HepG2 (cell line): Measurements from ENCODE around the gene NSG2. TPM values are rescaled to one million over a fixed set of nuclear protein-coding genes. Genes with fewer than 3 reads are reported as not detected.

Experiments used
- ATAC-seq: fragments of 200-7000 bp; cut with Tn5 transposase; 3 replicates; pipeline ENCODE4 v1.9.1; 2020; ENCODE audit warnings: mild to moderate bottlenecking, moderate library complexity
- BruUV-seq: library from RNA; stranded (reverse); fragments of 400-500 nt; replicated peaks from 2 replicates; lab custom pipeline; 2021; lab: Mats Ljungman, UMichigan
- CTCF ChIA-PET: fragments of 300-600 bp; formaldehyde crosslinking; extraction: SDS; loops from one replicate; lab custom pipeline; 2021; ENCODE audit warnings: low total read pairs, inconsistent platforms, low intra/inter-chr PET ratio; lab: Yijun Ruan, JAX
- POLR2A ChIA-PET: fragments of 350-600 bp; sonication (Branson Sonifier 250); formaldehyde crosslinking; loops from one replicate; lab custom pipeline; 2020; ENCODE audit warnings: antibody characterized with exemption, inconsistent platforms; lab: Yijun Ruan, JAX
- DNase-seq: peaks from one replicate; pipeline ENCODE4 v3.0.0-alpha.2; 2015; ENCODE audit warnings: low spot score
- FAIRE-seq: peaks from 3 replicates; lab custom pipeline; 2011; peaks lifted over from hg19 to GRCh38; lab: Jason Lieb, UNC
- H2AFZ ChIP-seq: one replicate; pipeline ENCODE4 v1.6.1; 2011; ENCODE audit warnings: low read length, inconsistent platforms
- H3K27ac ChIP-seq: fragments of 300-600 bp; 3 replicates; pipeline ENCODE4 v1.8.0; 2011; ENCODE audit warnings: mixed run types, mild to moderate bottlenecking, mixed read lengths, low read length, inconsistent platforms; ENCODE audit not compliant: insufficient read depth; ENCODE audit errors: extremely low read length
- H3K27me3 ChIP-seq, 2 experiments: fragments of 200-600 bp in 1 of 2; 2 replicates in 1 of 2; 3 replicates in 1 of 2; pipeline versions ENCODE4 v1.6.0 to v1.8.0; 2011; ENCODE audit warnings: low read length in 2 of 2, mild to moderate bottlenecking in 2 of 2, moderate library complexity in 2 of 2, inconsistent platforms in 1 of 2; ENCODE audit not compliant: insufficient read depth in 2 of 2, control insufficient read depth in 1 of 2
- H3K36me3 ChIP-seq, 2 experiments: fragments of 200-600 bp in 1 of 2; replicated peaks in 1 of 2; 2 replicates in 1 of 2; 3 replicates in 1 of 2; pipeline versions ENCODE4 v1.5.1 to v1.8.0; 2011; ENCODE audit warnings: low read length in 2 of 2, inconsistent platforms in 1 of 2; ENCODE audit not compliant: insufficient read depth in 2 of 2, control insufficient read depth in 1 of 2
- H3K4me1 ChIP-seq: 2 replicates; pipeline ENCODE4 v1.5.1; 2012; ENCODE audit warnings: low read length, inconsistent platforms; ENCODE audit not compliant: insufficient read depth
- H3K4me2 ChIP-seq: 2 replicates; pipeline ENCODE4 v1.6.0; 2011; ENCODE audit warnings: low read depth, low read length, inconsistent platforms
- H3K4me3 ChIP-seq, 3 experiments: fragments of 200-600 bp in 1 of 3; sonication (generic), shearing (Covaris generic) in 1 of 3; replicated peaks in 1 of 3; 2 replicates each; pipeline ENCODE4 v1.5.1; 2011 to 2016; ENCODE audit warnings: low read length in 3 of 3, inconsistent platforms in 2 of 3, low read depth in 2 of 3, mild to moderate bottlenecking in 2 of 3, control low read depth in 1 of 3, mixed read lengths in 1 of 3; ENCODE audit not compliant: insufficient read depth in 1 of 3
- H3K79me2 ChIP-seq: one replicate; pipeline ENCODE4 v1.6.1; 2011; ENCODE audit warnings: low read length, inconsistent platforms; ENCODE audit not compliant: insufficient read depth
- H3K9ac ChIP-seq: 2 replicates; pipeline ENCODE4 v1.6.0; 2011; ENCODE audit warnings: mild to moderate bottlenecking, low read depth, low read length, inconsistent platforms; ENCODE audit not compliant: insufficient read depth
- H3K9me3 ChIP-seq: 2 replicates; pipeline ENCODE4 v1.5.1; 2012; ENCODE audit warnings: mild to moderate bottlenecking, low read length
- H4K20me1 ChIP-seq: 2 replicates; pipeline ENCODE4 v1.6.0; 2011; ENCODE audit warnings: inconsistent platforms, mild to moderate bottlenecking, low read length, moderate library complexity; ENCODE audit not compliant: insufficient read depth
- MTERF4 ChIP-seq: sonication (generic); formaldehyde crosslinking; IDR thresholded peaks from 2 replicates; pipeline ENCODE4 v1.8.0; 2023; ENCODE audit warnings: mild to moderate bottlenecking, missing genetic modification reagents
- NCOA1 ChIP-seq: sonication (generic); formaldehyde crosslinking; IDR thresholded peaks from 2 replicates; pipeline ENCODE4 v1.9.0; 2021; ENCODE audit warnings: missing genetic modification reagents
- ZNF101 ChIP-seq: sonication (generic); formaldehyde crosslinking; IDR thresholded peaks from 2 replicates; pipeline ENCODE4 v1.4.0; 2020; ENCODE audit warnings: mild to moderate bottlenecking, low read depth, missing genetic modification reagents, borderline replicate concordance
- WGBS: methylation state at CpG from one replicate; pipeline ENCODE4 v1.1.6; 2017; ENCODE audit warnings: low lambda C conversion rate; 5-methylcytosine and 5-hydroxymethylcytosine counted together
- in situ Hi-C: cut with HindIII; loops from 2 replicates; pipeline ENCODE4 v1.10.0; 2017; ENCODE audit warnings: low pct_unique_long_range_greater_than_20kb; ENCODE audit not compliant: extremely low pct_ligation_motif_present
- intact Hi-C: fragments of 100-400 bp; cut with micrococcal nuclease; formaldehyde crosslinking; loops from one replicate; pipeline ENCODE4 v1.10.0; 2022; ENCODE audit not compliant: unreplicated experiment
- polyA plus RNA-seq, 8 experiments: library from polyadenylated mRNA; depleted of rRNA in 3 of 8; stranded (reverse) in 7 of 8; unstranded in 1 of 8; fragments of >200 nt; fragmentation: Illumina TruSeq in 4 of 8; extraction: Trizol in 4 of 8; gene quantifications; 2 replicates each; pipeline versions ENCODE4 v1.2.1 to v1.2.3, GENCODE V29; 2011 to 2016; ENCODE audit warnings: low read depth in 4 of 8, missing spikeins in 1 of 8, mixed read lengths in 1 of 8; ENCODE audit not compliant: insufficient read depth in 1 of 8
- total RNA-seq, 5 experiments: library from RNA; depleted of rRNA; stranded (reverse); fragments of >200 nt; fragmentation: Illumina TruSeq; extraction: Trizol; gene quantifications; 2 replicates each; pipeline ENCODE4 v1.2.3, GENCODE V29; 2016; ENCODE audit warnings: low read depth in 1 of 5
- TF ChIP-seq, protein P1 (sequence below): IDR thresholded peaks from 2 replicates; pipeline ENCODE4 v1.6.1; 2012; ENCODE audit warnings: low read length, improper control_type of control experiment

NSG2 gene
- total and polyA plus RNA-seq, 2 of the 13 experiments (the other 11 are each of a cell fraction or from before 2014, with no cell fraction given), result 0.21 TPM; not detected in 1

DNA sequence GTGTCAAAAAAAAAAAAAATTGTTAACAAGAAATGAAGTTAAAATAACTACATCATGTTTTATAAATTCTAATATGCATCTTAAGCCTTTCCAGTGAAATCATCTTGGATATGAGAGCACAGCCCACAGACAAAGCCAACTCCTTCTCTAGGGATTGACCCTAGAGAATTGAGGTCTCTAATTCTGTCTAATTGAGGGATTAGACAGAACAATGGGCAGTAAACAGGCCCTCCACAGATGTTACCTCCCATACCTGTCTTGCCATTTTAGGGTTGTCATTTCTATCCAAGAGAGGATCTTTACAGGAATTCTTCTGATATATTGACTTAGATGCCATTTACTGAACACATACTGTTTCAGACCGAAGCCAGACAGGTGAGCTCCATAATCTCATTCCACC, 42.3 kb downstream of the NSG2 start:
- Histone ChIP-seq H3K27ac (no peak overlapping the region), H3K4me1 (no peaks in the 10 kb centered on the region), H2AFZ (no peak overlapping the region), H3K9ac (no peak overlapping the region), H3K4me2 (no peak overlapping the region), H3K79me2 (no peaks in the 10 kb centered on the region), H3K27me3 (peaks cover 0 to 15% of the 10 kb centered on the region in 2 experiments; a peak in 1 of 5 replicates), H3K36me3 (no peaks in the 10 kb centered on the region), H3K4me3 (no peak overlapping the region), H4K20me1 (no peaks in the 10 kb centered on the region), H3K9me3 (no peaks in the 10 kb centered on the region)
- 20% methylated on average over 1 of the region's 1 CpG for WGBS
- in situ Hi-C loops (no loop called here), intact Hi-C loops (no loop called here)
- ATAC-seq (no peak), DNase-seq (no peak), FAIRE-seq (no peak)
- BruUV-seq, result no TSS peak
- TF ChIP-seq NCOA1 (CRISPR knock-in tag), result no peak
- TF ChIP-seq MTERF4 (CRISPR knock-in tag), result no peak
- TF ChIP-seq, protein P1, sequence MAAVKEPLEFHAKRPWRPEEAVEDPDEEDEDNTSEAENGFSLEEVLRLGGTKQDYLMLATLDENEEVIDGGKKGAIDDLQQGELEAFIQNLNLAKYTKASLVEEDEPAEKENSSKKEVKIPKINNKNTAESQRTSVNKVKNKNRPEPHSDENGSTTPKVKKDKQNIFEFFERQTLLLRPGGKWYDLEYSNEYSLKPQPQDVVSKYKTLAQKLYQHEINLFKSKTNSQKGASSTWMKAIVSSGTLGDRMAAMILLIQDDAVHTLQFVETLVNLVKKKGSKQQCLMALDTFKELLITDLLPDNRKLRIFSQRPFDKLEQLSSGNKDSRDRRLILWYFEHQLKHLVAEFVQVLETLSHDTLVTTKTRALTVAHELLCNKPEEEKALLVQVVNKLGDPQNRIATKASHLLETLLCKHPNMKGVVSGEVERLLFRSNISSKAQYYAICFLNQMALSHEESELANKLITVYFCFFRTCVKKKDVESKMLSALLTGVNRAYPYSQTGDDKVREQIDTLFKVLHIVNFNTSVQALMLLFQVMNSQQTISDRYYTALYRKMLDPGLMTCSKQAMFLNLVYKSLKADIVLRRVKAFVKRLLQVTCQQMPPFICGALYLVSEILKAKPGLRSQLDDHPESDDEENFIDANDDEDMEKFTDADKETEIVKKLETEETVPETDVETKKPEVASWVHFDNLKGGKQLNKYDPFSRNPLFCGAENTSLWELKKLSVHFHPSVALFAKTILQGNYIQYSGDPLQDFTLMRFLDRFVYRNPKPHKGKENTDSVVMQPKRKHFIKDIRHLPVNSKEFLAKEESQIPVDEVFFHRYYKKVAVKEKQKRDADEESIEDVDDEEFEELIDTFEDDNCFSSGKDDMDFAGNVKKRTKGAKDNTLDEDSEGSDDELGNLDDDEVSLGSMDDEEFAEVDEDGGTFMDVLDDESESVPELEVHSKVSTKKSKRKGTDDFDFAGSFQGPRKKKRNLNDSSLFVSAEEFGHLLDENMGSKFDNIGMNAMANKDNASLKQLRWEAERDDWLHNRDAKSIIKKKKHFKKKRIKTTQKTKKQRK, result no peak
- no peak for TF ChIP-seq ZNF101 (CRISPR knock-in tag)
- ChIA-PET CTCF (no interaction called here), POLR2A (no interaction called here)
